Middle frontal gyrus (tissue), 1 donor: ENCODE results near the gene NRCAM.

Experiments
- DNase-seq: peaks from one replicate; pipeline ENCODE4 v3.0.0-alpha.2; 2015; ENCODE audit warnings: low spot score; ENCODE audit errors: extremely low spot score

The NRCAM gene

GRCh38 chr7:108135446-108136190 lies 320.6 kb downstream of the NRCAM start:
- DNase-seq = no peak

DNA sequence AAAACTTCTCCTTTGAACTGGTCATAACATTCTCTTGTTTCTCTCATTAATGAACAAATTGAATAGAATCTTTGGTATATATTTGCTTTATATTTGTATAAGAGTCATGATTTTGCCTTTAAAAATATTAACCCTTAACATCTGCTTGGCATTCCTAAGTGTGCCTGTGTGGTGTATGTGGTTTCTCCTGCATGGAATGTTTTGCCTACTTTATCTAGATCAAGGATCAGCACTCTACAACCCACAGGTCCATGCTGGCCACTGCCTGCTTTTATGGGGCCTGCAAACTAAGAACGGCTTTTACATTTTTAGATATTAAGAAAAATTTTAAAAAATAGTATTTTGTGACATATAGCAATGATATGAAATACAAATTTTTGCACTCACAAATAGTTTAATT lies 321.8 kb downstream of the NRCAM start:
- no peak for DNase-seq

- no peak for DNase-seq
Measured at GRCh38 chr7:108132551-108133265, 323.5 kb downstream of the NRCAM start.

GRCh38 chr7:108130261-108130660 lies 326.0 kb downstream of the NRCAM start, which contains the start of gene LAMB4:
Gene LAMB4 (minus strand): TSS chr7:108130361. CDS start chr7:108123164, 7,197 bp downstream.
- no peak for DNase-seq

GRCh38 chr7:108129018-108129965 lies 326.9 kb downstream of the NRCAM start:
- no peak for DNase-seq

DNA sequence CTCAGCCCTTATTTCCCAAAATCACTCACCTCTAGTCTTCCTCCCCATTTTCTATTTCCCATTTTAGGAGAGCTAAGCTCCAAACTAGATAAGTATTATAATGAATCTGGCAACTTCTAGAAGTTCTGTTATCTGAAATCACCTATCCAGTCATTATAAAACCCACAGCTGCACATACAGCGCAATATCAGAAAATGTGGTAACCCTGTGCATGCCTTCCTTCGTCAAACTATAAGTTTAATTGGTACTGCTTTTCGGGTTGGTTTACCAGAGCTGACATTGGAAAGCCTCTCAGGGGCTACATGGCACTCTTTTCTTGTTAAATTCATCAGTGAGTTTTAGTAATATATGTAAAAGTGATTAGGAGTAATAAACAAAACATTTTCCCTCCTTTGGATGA lies 327.7 kb downstream of the NRCAM start:
- no peak for DNase-seq

GRCh38 chr7:108127461-108127860 lies 328.8 kb downstream of the NRCAM start:
- no peak for DNase-seq

DNA sequence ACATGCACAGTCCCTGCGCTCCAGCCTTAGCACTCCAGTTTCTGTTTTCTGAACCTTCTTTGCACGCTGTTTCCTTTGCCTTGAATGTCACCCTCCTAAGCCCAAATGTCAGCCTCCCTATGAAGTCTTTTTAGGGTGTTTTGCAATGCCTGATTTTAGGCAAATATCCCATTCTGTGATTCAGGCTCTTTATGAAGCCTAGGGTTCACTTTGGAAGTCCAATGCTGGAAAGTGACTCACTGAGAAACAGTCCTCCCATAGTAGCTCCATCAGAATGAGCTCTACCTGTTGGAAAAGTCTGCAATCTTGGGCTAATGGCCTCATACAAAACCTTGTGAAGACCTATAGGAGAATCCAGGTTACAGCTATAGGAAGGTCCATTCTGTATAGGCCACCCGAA lies 331.4 kb downstream of the NRCAM start:
- no peak for DNase-seq

GRCh38 chr7:108122181-108122580 lies 334.1 kb downstream of the NRCAM start:
- DNase-seq = no peak

GRCh38 chr7:108120933-108121332 lies 335.3 kb downstream of the NRCAM start:
- no peak for DNase-seq

DNA sequence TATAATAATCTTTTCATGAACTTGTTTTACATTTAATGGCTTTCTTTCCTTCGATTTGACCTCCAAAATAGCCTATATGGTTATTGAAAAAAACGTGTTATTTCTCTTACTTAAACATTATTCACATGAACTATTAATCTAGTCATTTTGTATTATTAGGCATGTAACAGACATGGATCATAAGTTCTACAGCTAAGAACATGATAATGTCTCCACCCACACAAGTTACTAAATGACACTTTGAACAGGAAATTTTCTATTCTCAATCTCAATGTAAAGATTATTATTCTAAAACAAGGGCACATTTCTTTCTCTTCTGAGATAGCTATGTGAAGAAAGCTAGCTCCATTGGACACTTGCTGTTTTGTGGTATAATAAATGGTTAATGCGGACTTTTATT lies 336.0 kb downstream of the NRCAM start:
- no peak for DNase-seq

DNA sequence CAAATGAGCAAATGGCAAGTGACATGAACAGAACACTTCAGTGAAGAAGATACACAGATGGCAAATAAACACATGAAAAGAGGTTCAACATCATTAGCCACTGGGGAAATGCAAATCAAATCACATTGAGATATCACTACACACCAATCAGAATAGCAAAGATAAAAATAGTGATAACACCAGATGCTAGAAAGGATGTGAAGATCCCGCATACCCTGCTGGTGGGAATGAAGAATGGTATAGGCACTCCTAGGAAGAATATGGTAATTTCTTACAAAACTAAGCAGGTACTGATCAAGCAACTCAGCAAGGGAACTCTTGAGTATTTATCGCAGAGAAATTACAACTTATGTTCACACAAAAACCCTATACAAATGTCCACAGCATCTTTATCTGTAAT lies 337.3 kb downstream of the NRCAM start:
- no peak for DNase-seq

GRCh38 chr7:108114117-108114841 lies 342.0 kb downstream of the NRCAM start:
- DNase-seq = no peak

GRCh38 chr7:108112683-108113082 lies 343.6 kb downstream of the NRCAM start:
- no peak for DNase-seq

DNA sequence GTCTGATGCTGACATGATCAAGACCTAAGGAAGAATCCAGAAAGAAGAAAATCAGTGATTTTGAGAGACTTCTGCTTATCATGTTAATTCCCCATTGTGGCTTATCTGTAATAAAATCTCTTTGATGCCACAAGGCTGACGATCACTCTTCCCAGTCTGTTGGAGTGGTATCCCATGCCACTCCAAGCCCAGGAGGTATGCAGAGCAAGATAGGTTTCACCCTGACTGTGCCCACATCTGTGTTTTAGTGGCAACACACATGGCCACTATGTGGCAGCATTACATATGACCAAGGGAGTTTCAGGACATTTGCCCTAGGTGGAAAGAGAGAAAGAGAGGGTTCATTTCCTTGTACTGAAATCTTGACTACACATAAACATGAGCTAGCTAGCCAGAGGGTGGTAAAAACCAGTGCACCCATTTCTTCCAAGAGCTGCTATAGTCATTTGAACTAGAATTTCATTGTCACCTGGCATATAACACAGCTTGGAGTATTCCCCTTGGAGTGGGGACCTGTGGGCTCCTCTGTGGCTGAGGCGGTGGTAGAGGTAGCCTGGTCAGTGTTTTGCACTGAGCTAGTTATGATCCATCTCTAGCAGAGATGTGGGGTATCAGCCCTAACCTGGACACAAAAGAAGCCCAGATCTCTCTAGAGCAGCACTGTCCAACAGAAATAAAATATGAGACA lies 346.9 kb downstream of the NRCAM start:
- DNase-seq = no peak

GRCh38 chr7:108108131-108108530 lies 348.1 kb downstream of the NRCAM start:
- DNase-seq = no peak

DNA sequence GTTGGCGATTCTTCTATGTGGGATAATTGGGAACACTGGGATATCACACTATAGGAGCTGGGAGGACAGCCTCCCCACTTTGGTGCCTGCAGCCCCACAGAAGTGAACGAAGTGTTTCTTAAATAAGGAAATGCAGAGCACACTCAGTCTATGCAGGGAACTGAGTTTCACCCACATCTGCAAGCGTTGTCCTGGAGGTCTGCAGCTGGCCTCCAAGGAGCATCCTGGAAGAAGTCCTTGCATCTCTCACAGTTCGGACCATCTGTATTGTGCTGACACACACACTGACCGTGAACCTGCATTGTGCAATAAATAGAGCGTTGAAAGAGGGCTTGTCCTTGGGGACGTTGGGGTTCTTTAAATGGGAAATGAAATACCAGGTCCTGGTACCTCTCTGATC lies 351.9 kb downstream of the NRCAM start:
- DNase-seq = no peak

- no peak for DNase-seq
Measured at GRCh38 chr7:108103558-108104298, 352.5 kb downstream of the NRCAM start.

DNA sequence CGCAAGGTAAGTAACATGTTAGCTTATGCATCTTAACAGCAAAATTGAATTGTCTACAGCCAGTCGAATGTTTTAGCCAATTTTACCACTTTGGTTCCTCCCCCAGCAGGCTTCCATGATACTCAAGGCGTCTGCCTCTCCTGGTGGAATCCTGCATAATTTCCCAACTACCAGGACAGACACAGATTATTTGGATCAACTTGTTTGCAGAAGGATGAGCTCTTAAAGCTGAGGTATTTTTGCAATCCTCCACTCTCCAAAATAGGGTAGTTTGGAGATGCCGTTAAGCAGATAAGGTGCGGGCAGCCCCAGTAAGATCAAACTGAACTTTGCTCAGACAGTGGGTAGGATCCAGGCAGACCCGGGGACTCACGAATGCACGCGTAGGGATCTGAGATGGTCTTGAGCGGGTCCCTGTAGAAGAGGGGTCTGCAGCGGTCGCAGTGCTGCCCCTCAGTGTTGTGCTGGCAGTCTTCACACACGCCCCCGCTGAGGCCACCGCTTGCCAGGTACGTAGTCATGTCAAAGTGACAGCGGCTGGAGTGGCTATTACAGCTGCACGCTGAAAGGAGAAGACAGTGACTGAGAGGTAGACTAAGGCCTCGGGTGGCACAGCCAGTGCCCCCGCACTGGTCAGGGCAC lies 353.4 kb downstream of the NRCAM start:
- DNase-seq = no peak
